Placental pericyte (primary cell): ENCODE results near the gene STON2. TPM values are rescaled to one million over a fixed set of nuclear protein-coding genes. Genes with fewer than 3 reads are reported as not detected.

Experiments used
- small RNA-seq: library from RNA; depleted of rRNA; stranded (forward); fragments of <200 nt; gene quantifications from one replicate; pipeline ENCODE3, GENCODE V24; 2012; ENCODE audit warnings: low replicate concordance
- total RNA-seq: library from RNA; depleted of rRNA; stranded (reverse); fragments of >200 nt; gene quantifications from 2 replicates; pipeline ENCODE4 v1.2.3, GENCODE V29; 2012

The STON2 gene
- 1.1 TPM in 1 of 2 replicates, not detected in the other for total RNA-seq

GRCh38 chr14:81400202-81400678 is at the start of gene STON2:
TSS of gene STON2 (minus strand) at chr14:81400324. CDS start at chr14:81398382, 1,942 bp downstream.

GRCh38 chr14:81220830-81221578 is 179.1 kb downstream of the STON2 start, which contains the start of gene GTF2A1:
TSS of gene GTF2A1 (minus strand) at chr14:81220959. CDS start at chr14:81220518, 441 bp downstream.

Small RNA genes lying within 50 kb of the gene (small RNA-seq; reads per million reads assigned to genes)
- gene DYNLL1P1 (not detected), gene DYNLL1P2 (not detected)

Other genes starting within 250 kb of the STON2 start
- gene GTF2A1, start 179.4 kb downstream of the STON2 start, total RNA-seq: 24.7 and 34.2 TPM in 2 replicates
- gene SEL1L, start 133.5 kb upstream of the STON2 start, total RNA-seq: 75.4 and 338 TPM in 2 replicates